Dermis microvascular lymphatic vessel endothelial cell (primary cell): Measurements from ENCODE around the gene CLIP3. TPM values are rescaled to one million over a fixed set of nuclear protein-coding genes. Genes with fewer than 3 reads are reported as not detected.

Experiments used
- DNase-seq, 2 donors: peaks; one replicate each; pipeline versions ENCODE4 v3.0.0 to v3.0.0-alpha.2; 2010; ENCODE audit warnings: low read depth in 2 of 2
- total RNA-seq: library from RNA; depleted of rRNA; stranded (reverse); fragments of >200 nt; gene quantifications from 2 replicates; pipeline ENCODE4 v1.2.1, GENCODE V29; 2014

CLIP3 gene
- total RNA-seq, 1 donor from 2014 or later = 1.3 TPM

DNA sequence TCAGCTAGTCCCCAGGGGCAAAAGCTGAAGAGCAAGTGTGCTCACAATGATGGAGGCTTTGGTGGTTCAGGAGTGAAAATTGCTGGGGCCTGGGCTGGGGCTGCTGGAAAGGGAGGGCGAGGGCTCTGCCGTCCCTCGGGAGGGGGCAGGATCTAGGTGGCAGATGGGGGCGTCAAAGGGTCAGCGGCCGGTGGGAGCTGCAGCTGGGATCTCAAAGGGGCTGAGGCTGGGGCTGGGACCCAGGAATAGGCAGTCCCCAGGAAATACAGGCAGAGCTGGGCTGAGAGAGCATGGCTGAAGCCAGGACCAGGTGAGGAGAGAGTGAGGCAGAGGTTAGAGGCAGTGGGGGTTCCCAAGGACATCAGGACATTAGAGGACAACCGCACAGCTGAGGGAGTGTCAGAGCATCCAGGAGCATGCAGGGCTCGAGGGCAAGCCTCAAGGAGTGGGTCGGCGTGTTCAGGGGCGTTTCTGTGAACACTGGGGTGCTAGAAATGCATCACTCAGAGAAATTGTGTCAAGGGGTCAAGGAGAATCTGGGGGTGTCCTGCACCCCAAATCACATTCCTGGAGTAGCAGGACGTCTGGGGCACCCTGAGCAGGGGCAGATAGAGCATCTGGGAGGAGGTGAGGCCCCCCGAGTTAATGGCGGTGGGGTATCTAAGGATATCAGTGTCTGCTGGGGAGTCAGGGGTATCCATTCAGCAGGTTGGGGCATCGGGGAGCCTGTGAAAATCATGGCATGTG, 22.9 kb downstream of the CLIP3 start:
- DNase-seq = no peak

DNA sequence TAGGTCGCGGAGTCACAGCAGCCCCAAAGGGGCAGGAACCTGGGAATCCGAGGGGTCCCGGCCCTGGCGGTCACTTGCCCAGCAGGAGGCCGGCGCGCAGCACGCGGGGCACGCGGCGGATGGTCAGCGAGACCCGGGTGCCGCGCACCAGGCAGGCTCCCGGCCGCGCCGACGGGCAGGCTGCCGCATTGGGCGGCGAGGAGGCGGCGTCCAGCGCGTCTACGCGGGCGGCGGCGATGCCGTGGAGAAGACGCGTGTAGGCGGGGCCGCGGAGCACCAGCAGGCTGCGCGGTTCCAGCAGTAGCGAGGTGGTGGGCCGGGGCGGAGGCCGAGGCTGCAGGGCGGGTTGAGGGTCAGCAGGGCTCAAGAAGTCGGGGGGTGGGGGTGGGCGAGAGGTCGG, 23.5 kb downstream of the CLIP3 start:
- peak; percentile 5 to 74 for DNase-seq

DNA sequence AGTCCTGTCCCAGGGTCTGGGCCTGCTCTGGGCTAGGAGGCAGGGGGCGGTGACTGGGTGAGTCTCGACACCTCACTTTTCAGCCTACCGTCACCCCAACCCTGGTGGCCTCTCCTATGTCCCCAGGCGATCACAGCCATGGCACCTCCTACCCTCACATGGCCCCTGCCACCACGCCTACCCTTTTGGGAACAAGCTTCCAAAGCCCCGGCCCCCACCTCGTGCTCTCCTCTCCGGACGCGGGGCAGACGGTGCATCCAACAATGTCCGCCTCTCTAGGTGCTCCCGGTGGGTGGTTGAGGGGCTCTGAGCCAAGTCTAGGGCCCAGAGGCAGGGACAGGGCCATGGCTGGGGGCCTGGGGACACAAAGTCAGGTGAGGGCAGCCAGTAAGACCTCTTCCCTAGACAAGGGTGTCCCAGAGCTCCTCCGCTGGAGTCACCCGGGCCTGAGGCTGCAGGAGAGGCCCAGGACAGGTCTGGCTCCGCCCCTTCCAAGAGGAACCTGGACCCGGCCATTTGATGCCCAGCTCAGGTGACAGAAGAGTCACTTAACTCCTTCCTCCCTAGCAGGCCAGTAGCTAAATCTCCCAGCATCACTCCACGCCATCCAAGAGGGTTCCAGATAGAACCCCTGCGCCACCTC, 24.2 kb downstream of the CLIP3 start, which contains the start of gene SYNE4:
Gene SYNE4 (minus strand): TSS at position 478 of the 643 bp plus-strand sequence. CDS start 132 bp downstream, at position 346.
- DNase-seq = no peak

DNA sequence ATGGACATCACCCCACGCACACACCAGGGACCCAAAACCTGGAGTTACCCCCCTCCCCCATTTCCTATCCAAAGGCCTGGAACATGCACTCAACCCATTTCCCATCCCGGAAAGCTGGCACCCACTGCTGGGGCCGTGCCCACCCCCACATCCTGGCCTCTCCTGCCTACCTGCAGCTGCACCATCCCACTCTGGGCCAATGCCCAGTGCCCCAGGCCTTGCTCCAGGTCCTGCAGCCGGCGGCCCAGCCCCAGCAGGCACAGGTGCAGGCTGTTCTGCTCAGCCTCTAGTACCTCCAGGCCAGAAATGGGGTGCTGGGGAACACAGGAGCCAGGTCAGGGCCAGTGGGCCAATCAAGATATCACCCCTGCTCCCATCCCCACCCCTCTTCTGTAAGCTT, 25.7 kb downstream of the CLIP3 start:
- no peak for DNase-seq

DNA sequence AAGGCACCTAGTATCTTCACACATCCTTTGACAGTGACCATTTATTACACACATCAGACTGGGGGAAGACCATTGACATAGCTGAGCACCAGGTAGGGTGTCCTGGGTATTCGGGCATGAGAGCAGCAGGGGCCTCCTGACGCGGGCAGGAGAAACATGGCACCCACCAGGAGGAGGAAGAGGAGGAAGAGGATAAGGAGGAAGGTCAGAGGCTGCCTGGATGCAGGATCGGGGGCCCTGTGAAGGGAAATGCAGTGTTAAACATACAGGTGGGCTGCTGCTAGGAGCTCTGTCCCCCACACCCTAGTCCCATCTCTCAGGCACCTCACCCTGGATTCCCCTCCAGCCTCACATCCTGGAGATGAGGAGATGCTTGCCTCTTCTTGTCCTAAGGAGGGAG, 29.4 kb downstream of the CLIP3 start:
- DNase-seq = no peak

DNA sequence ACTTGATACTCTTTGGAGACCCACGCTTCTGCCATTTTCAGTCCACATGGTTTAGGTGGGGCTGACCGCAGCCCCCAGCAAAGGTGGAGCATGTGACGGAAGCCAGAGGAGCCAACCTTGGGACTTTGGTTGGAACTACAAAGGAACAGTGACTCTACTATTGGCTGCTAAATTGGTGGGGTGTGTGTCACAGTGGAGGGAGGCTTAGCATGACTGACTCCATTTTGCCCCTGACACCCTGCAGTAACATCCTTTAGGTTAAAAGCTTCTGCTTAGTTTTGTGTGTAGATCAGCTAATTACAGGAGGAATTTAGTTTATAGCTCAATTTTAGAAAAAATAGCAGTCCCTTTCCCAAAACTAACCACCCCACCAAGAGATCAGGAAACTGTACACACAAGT, 31.1 kb downstream of the CLIP3 start:
- DNase-seq = no peak

DNA sequence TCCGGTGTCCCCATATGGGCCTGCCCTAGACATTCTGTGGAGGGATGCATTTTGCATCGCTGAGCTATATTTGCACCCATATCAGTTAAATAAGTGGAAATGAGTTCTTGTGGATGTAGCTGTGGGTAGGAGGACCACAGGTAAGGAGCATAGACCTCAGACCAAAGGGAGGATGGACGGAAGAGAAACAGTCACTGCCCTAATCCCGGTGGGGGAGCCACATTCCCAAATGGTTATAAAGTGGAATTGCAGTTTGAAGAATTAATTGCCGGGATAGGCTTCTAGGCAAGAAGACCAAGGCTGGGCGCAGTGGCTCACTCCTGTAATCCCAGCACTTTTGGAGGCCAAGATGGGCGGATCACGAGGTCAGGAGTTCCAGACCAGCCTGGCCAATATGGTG, 35.9 kb downstream of the CLIP3 start:
- DNase-seq = no peak

DNA sequence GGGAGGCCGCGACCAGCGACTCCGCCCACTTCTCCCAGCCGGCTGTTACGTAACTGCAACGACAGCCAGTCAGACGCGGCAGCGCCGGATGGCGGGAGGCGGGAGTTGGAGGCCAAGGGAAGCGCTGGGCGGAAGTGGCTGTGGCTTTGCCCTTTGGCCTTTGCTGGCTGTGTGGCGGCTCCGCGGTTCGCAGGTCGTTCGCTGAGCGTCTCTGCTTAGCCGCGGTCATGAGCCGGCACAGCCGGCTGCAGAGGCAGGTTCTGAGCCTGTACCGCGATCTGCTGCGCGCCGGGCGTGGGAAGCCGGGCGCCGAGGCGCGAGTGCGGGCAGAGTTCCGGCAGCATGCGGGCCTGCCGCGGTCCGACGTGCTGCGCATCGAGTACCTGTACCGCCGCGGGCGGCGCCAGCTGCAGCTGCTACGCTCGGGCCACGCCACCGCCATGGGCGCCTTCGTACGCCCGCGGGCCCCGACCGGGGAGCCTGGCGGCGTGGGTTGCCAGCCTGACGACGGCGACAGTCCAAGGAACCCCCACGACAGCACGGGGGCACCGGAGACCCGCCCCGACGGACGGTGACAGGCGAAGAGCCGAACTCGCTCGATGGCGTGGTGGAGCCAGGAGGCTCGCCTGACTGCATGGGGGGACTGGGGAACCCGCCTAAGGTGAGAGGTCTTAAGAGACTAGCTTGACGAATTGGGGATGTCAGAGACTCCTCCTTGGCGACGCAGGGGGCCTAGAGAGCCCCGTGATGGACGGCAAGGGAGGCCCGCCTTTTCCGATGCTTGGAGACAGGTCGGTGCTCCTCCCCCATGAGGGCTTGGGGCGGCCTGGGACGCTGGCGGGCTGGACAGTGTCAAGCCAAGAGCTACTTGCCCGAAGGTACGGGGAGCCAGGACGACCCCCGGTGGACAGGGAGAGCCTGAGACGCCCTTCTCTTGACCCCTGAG, 37.4 kb downstream of the CLIP3 start, which contains the start of gene SDHAF1:
Gene SDHAF1 (plus strand): TSS at position 141 of the 946 bp plus-strand sequence. CDS start 87 bp downstream, at position 228.
- DNase-seq = peak; percentile 92 to 95

DNA sequence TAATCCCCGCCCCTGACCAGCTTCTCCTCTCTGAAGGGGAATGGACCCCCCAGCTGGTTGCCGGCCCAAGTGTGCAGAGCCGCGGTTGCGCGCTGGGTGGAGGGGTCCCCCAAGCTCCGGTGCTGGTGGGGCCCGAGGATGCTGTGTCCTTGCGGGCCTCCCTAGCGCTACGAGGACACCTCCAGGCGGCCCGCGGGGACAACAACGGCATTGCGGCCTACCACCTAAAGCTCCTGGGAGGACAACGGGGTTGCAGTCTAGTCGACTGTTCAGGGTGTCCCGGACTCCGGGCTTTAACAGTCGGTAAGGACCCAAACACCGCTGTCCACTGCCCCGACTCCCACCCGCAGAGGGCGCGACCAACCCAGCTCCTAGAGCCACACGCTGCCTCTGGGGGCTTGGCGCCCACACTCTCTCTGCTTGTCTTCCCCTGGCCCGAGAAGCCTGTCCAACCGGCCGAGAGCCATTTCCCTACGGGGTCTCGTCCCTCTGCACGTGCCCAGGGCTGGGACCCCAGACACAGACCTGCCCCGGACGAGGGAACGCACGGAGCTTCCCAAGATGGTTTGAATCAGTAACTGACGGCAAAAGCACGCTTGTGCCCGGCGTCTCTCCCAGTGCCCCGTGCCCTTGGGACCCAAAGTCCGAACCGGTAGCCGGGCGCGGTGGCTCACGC, 38.6 kb downstream of the CLIP3 start:
- peak in 1 of 2 donors; percentile 12 for DNase-seq

DNA sequence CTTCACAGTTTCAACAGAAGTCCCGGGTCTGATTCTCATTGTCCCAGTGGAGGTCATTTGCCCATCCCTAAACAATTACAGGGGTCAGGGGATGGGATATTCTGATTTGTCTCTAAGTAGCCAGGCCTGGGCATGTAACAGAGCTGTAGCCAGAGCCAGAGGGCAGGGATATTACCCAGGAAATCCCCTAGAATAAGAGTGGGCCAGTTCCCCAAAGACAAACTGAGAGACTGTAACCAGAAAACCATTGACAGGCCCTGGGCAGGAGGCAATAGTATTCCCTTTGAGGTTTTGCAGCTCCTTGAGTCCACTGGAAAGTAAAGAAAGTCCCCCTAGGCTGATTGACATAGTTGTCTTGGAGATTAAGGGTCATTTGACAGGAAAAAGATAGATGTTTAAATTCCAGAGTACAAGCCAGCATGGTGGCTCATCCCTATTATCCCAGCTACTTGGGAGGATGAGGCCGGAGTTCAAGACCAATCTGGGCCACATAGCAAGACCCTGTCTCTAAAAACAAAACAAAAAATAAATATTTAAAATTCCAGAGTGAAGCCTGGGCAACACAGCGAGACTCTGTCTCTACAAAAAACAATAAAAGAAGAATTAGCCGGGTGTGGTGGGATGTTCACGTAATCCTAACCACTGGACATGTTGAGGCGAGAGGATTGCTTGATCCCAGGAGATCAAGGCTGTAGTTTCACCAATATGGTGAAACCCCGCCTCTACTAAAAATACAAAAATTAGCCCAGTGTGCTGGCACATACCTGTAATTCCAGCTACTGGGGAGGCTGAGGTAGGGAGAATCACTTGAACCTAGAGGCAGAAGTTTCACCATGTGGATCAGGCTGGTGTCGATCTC, 39.5 kb downstream of the CLIP3 start:
- no peak for DNase-seq

DNA sequence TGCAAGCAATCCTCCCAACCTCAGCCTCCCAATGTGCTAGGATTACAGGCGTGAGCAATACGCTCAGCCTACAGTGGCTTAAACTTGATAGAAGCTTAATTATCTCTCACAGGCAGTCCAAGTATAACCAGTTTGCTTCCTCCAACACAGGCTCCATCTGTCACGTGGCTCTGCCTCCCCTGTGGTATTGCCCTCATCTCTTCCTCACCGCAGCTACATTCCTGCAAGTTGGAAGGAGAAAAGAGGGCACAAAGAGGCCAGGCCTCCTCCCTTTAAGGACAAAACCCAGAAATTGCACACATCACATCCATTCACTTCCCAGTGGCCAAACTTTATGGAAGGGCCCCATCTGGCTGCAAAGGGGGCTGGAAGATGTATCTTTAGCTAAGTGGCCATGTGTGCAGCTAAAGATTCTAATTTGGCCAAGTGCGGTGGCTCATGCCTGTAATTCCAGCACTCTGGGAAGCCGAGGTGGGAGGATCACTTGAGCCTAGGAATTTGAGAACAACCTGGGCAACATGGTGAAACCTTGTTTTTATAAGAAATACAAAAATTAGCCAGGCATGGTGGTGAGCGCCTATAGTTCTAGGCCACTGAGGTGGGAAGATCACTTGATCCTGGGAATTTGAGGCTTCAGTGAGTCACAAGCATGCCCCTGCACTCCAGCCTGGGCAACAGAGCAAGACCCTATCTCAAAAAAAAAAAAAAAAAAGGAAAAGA, 40.8 kb downstream of the CLIP3 start:
- DNase-seq = no peak

DNA sequence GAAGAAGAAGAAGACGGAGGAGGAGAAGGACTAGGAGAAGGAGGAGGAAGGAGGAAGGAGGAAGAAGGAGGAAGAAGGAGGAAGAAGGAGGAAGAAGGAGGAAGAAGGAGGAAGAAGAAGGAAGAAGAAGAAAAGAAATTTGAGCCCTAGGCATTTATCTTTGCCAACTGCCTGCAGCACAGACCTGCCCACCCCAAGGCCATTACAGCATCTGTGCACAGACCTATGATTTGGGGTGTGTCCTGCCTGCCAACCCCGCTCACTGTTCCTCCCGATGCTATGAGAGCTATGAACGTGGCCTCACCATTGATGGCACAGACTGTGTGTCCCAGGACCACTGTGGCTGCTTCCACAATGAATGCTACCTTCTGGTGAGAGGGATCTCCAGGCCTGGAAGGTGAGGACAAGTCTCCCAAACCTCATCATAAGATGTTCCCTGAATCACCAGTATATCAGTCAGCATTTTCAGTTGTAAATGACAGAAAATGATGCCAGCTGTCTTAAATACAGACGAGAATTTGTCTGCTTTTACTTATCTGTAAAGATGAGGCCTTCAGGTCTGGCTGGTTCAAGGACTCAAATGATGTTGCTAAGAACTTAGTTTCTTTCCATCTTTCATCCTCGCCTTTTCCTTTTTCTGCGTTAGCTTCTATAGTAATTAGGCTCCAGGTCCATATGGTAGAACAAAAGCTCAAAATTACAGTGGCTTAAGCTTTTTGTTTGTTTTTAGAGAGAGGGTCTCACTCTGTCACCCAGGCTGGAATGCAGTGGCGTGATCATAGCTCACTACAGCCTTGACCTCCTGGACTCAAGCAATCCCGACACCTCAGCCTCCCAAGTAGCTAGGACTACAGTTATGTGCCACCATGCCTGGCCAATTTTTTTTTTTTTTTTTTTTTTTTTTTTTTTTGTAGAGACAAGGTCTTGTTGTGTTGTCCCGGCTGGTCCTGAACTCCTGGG, 41.6 kb downstream of the CLIP3 start:
- DNase-seq = no peak

DNA sequence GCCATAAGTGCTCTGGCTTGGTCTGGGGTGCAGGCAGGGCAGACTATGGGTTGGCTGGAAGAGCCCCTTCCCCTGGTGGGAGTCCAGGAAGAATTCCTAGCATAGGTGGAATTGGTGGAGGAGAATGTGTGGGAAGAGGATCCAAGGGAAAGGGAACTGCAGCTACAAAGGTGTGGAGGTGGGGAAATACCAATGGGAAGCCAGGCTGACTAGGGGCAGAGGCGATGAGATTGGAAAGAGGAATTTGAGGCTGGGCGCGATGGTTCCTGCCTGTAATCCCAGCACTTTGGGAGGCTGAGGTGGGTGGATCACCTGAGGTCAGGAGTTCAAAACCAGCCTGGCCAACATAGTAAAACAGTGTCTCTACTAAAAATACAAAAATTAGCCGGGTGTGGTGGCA, 42.5 kb downstream of the CLIP3 start:
- no peak for DNase-seq

DNA sequence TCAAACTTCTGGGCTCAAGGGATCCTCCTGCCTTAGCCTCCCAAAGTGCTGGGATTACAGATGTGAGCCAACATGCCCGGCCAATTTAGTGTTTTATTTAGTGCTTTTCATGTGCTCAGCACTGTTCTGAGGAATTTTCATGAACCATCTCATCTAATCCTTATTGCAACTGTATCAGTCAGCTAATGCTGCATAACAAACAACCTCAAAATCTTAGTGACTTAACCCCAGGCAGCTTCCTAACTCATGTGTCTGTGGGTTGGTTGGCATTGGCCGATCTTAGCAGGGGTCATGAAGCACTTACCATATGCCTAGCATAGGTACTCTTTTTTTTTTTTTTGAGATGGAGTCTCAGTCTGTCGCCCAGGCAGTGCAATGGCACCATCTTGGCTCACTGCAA, 43.8 kb downstream of the CLIP3 start:
- no peak for DNase-seq

DNA sequence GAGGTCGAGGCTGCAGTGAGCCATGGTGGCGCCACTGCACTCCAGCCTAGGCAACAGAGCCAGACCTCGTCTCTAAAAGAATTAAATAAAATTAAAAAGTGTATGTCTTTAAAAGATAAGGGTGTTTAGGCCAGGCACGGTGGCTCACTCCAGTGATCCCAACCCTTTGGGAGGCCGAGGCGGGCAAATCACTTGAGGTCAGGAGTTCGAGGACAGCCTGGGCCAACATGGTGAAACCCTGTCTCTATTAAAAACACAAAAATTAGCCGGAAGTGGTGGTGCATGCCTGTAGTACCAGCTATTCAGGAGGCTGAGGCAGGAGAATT, 45.1 kb downstream of the CLIP3 start:
- no peak for DNase-seq

DNA sequence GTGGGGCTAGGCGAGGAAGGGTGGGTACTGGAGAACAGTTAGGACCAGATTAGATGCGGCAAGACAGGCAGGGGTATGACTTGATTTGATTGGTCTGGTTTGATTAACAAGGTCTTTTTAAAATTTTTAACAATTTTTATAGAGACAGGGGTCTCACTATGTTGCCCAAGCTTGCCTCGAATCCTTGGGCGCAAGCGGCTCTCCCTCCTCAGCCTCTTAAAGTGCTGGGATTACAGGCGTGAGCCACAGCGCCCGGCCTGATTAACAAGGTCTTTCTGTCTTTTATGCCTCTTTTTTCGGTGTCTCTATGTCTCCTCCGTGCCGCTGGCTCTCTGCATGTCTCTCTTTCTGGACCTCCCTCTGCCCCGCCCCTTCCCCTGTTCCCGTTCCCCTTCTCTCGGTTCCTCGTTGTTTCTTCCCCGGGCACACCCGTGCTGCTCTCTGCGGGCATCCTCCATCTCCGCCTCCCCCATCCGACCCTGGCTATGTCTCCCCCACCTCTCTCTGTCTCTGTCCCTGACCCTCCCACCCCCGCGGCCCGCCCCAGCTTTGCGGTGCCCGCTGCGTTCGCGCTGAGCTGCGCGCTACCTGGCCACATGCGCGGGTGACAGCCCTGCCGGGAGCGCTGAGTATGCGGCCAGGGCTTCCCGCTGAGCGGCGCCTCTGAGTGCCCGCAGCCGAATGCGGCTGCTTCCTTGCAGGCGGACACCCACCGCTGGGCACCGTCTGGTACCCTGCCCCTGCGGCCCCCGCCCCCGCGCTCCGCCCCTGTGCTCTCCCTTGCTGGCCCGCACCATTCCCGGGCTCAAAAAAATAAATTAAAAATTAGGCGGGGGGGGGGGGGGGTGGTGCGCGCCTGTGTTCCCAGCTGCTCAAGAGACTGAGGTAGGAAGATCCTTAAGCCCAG, 45.8 kb downstream of the CLIP3 start:
- DNase-seq = no peak

DNA sequence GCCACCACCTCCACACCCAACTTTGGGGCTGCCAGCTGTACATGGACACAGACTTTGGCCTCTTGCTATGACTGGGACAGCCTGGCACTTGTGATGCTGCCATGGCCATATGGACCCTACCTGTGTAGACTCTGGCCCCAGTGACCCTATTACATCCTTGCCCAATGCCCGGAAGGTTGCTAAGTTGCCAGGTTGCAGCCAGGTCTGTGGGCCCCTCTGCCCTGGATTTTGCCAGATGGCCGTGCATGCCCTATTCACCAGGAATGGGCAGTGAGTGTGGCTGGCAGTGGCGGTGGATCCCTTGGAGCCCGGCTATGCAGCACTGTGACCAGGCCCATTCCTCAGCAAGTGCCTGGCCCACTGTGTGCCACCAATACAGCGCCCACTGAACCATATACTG, 46.6 kb downstream of the CLIP3 start:
- DNase-seq = no peak

DNA sequence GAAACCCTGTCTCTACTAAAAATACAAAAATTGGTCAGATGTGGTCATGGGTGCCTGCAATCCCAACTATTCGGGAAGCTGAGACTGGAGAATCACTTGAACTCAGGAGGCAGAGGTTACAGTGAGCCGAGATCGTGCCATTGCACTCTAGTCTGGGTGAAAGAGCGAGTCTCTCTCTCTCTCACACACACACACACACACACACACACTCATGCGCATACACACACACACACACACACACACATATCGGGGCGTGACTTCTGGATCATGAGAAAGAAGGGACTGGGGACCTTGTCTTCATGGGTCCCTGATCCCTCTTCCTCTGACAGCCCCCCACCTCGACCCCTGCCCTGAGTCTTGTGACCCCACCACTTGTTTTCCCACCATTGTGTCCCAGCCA, 49.5 kb downstream of the CLIP3 start:
- DNase-seq = no peak
